HG03469 (cell line): Measurements from ENCODE around the gene CRYBG3.

Experiments
- ATAC-seq: cut with Tn5 transposase; IDR thresholded peaks from one replicate; pipeline ENCODE4 v1.9.1; 2021; ENCODE audit warnings: mild to moderate bottlenecking, moderate library complexity, moderate number of reproducible peaks; ENCODE audit not compliant: unreplicated experiment

Gene CRYBG3

GRCh38 chr3:97835761-97836160 is 13.9 kb downstream of the CRYBG3 start:
- ATAC-seq = no peak

- ATAC-seq = no peak
These were observed 16.6 kb downstream of the CRYBG3 start for GRCh38 chr3:97838393-97838792.

GRCh38 chr3:97839944-97840343 is 18.1 kb downstream of the CRYBG3 start:
- ATAC-seq = no peak

GRCh38 chr3:97841304-97841703 is 19.5 kb downstream of the CRYBG3 start:
- no peak for ATAC-seq

GRCh38 chr3:97841956-97842355 is 20.1 kb downstream of the CRYBG3 start:
- ATAC-seq = no peak

- ATAC-seq = no peak
These were observed 27.0 kb downstream of the CRYBG3 start for GRCh38 chr3:97848779-97849178.

GRCh38 chr3:97857401-97857800 is 35.6 kb downstream of the CRYBG3 start:
- ATAC-seq = no peak

GRCh38 chr3:97860364-97860763 is 38.6 kb downstream of the CRYBG3 start:
- no peak for ATAC-seq

- ATAC-seq = no peak
These were observed 40.8 kb downstream of the CRYBG3 start for GRCh38 chr3:97862582-97862981.

- ATAC-seq = no peak
These were observed 41.2 kb downstream of the CRYBG3 start for GRCh38 chr3:97863031-97863430.

- no peak for ATAC-seq
These were observed 42.0 kb downstream of the CRYBG3 start for GRCh38 chr3:97863775-97864174.

GRCh38 chr3:97871186-97871585 is 49.4 kb downstream of the CRYBG3 start:
- no peak for ATAC-seq

GRCh38 chr3:97871801-97872524 is 50.2 kb downstream of the CRYBG3 start:
- no peak for ATAC-seq

- ATAC-seq = no peak
These were observed 50.8 kb downstream of the CRYBG3 start for GRCh38 chr3:97872525-97873042.

GRCh38 chr3:97880267-97880666 is 58.5 kb downstream of the CRYBG3 start:
- ATAC-seq = no peak

GRCh38 chr3:97882975-97883598 is 61.3 kb downstream of the CRYBG3 start:
- no peak for ATAC-seq

- no peak for ATAC-seq
These were observed 61.9 kb downstream of the CRYBG3 start for GRCh38 chr3:97883736-97884135.

- ATAC-seq = no peak
These were observed 62.8 kb downstream of the CRYBG3 start for GRCh38 chr3:97884586-97885123.

- no peak for ATAC-seq
These were observed 64.4 kb downstream of the CRYBG3 start for GRCh38 chr3:97885931-97886824.

- ATAC-seq = no peak
These were observed 68.0 kb downstream of the CRYBG3 start for GRCh38 chr3:97889814-97890213.

- ATAC-seq = no peak
These were observed 71.0 kb downstream of the CRYBG3 start for GRCh38 chr3:97892852-97893251.
